Stimulated activated CD8-positive, alpha-beta memory T cell treated with anti-CD3 and anti-CD28 coated beads, Interleukin-7, amount 100 ng/mL, for 4 hours (primary cell): ENCODE measurements around the gene ANTXR2.
A peak's percentile ranks its signal among the peaks of the same experiment; 100 is the strongest.
"Not testable (repeated sequence)": the region's sequence is repeated elsewhere in the genome, so short reads cannot be mapped to it uniquely, and the experiment has no call there.

Experiments
- DNase-seq, 2 donors: peaks; one replicate each; pipeline ENCODE4 v3.0.0-alpha.2; 2020; ENCODE audit warnings: low read depth in 2 of 2

ANTXR2 gene

GRCh38 chr4:79918292-79918691 is 154.7 kb downstream of the ANTXR2 start:
- no peak for DNase-seq

- peak in 1 of 2 donors; percentile 5 for DNase-seq
These were observed 155.8 kb downstream of the ANTXR2 start for GRCh38 chr4:79917246-79917645.

- no peak for DNase-seq
These were observed 157.8 kb downstream of the ANTXR2 start for GRCh38 chr4:79915246-79915645.

- DNase-seq, result no peak
These were observed 159.4 kb downstream of the ANTXR2 start for GRCh38 chr4:79913581-79913980.

GRCh38 chr4:79907001-79907400 is 166.0 kb downstream of the ANTXR2 start:
- no peak for DNase-seq

- no peak for DNase-seq
These were observed 166.7 kb downstream of the ANTXR2 start for GRCh38 chr4:79906303-79906702.

GRCh38 chr4:79905212-79905611 is 167.8 kb downstream of the ANTXR2 start:
- no peak for DNase-seq

GRCh38 chr4:79904331-79904730 is 168.7 kb downstream of the ANTXR2 start:
- no peak for DNase-seq

GRCh38 chr4:79900182-79900581 is 172.8 kb downstream of the ANTXR2 start:
- DNase-seq, result no peak

GRCh38 chr4:79899481-79899880 is 173.5 kb downstream of the ANTXR2 start:
- no peak for DNase-seq

- DNase-seq, result no peak
These were observed 175.0 kb downstream of the ANTXR2 start for GRCh38 chr4:79898055-79898454.

GRCh38 chr4:79897174-79897573 is 175.9 kb downstream of the ANTXR2 start:
- no peak for DNase-seq

- DNase-seq, result no peak
These were observed 179.6 kb downstream of the ANTXR2 start for GRCh38 chr4:79893456-79893855.

- DNase-seq, result not testable (repeated sequence)
These were observed 184.0 kb downstream of the ANTXR2 start for GRCh38 chr4:79889026-79889425.

- no peak for DNase-seq
These were observed 186.5 kb downstream of the ANTXR2 start for GRCh38 chr4:79886557-79886956.

GRCh38 chr4:79886021-79886420 is 187.0 kb downstream of the ANTXR2 start:
- DNase-seq, result no peak

GRCh38 chr4:79883290-79883689 is 189.7 kb downstream of the ANTXR2 start:
- no peak for DNase-seq

- DNase-seq, result no peak
These were observed 190.2 kb downstream of the ANTXR2 start for GRCh38 chr4:79882806-79883205.

- DNase-seq, result no peak
These were observed 191.6 kb downstream of the ANTXR2 start for GRCh38 chr4:79881407-79881806.

GRCh38 chr4:79877511-79877910 is 195.5 kb downstream of the ANTXR2 start:
- DNase-seq, result no peak

- no peak for DNase-seq
These were observed 197.6 kb downstream of the ANTXR2 start for GRCh38 chr4:79875344-79875899.

- no peak for DNase-seq
These were observed 198.8 kb downstream of the ANTXR2 start for GRCh38 chr4:79874197-79874596.

- no peak for DNase-seq
These were observed 200.3 kb downstream of the ANTXR2 start for GRCh38 chr4:79872738-79873137.

GRCh38 chr4:79871961-79872360 is 201.1 kb downstream of the ANTXR2 start:
- DNase-seq, result no peak
